GM12892 (cell line): Measurements from ENCODE around the gene SLC7A8.

Experiments used
- DNase-seq: peaks from one replicate; pipeline ENCODE4 v3.0.0; 2011; ENCODE audit not compliant: insufficient read length
- FAIRE-seq: peaks from 2 replicates; lab custom pipeline; 2011; peaks lifted over from hg19 to GRCh38; lab: Jason Lieb, UNC
- POLR2A ChIP-seq: IDR thresholded peaks from 2 replicates; pipeline ENCODE4 v1.6.1; 2011; ENCODE audit warnings: low read depth, low read length, control low read depth
- POLR2AphosphoS5 ChIP-seq: IDR thresholded peaks from 2 replicates; pipeline ENCODE4 v1.6.1; 2011; ENCODE audit warnings: low read depth, low read length, control low read depth
- TAF1 ChIP-seq: IDR thresholded peaks from 2 replicates; pipeline ENCODE4 v1.6.1; 2011; ENCODE audit warnings: low read depth, mild to moderate bottlenecking, control low read depth, low read length, borderline replicate concordance

The SLC7A8 gene

GRCh38 chr14:23151342-23151741 is 32.1 kb downstream of the SLC7A8 start:
- FAIRE-seq, result no peak
- no peak for TF ChIP-seq POLR2AphosphoS5
- TF ChIP-seq POLR2A, result no peak
- TF ChIP-seq TAF1, result no peak
- DNase-seq, result no peak

GRCh38 chr14:23149745-23150144 is 33.7 kb downstream of the SLC7A8 start:
- FAIRE-seq (no peak), DNase-seq (no peak)
- TF ChIP-seq TAF1, result no peak
- TF ChIP-seq POLR2A, result no peak
- TF ChIP-seq POLR2AphosphoS5, result no peak

- no peak for DNase-seq
- TF ChIP-seq POLR2A, result no peak
- TF ChIP-seq TAF1, result no peak
- TF ChIP-seq POLR2AphosphoS5, result no peak
Measured at GRCh38 chr14:23148591-23149249, 34.7 kb downstream of the SLC7A8 start.

GRCh38 chr14:23147676-23148075 is 35.8 kb downstream of the SLC7A8 start:
- no peak for FAIRE-seq
- TF ChIP-seq POLR2AphosphoS5 (no peak), POLR2A (no peak), TAF1 (no peak)
- no peak for DNase-seq

More at GRCh38 chr14:23148591-23149249, 34.7 kb downstream of the SLC7A8 start:
- no peak for FAIRE-seq

- DNase-seq (no peak), FAIRE-seq (no peak)
- no peak for TF ChIP-seq POLR2AphosphoS5
- no peak for TF ChIP-seq POLR2A
- no peak for TF ChIP-seq TAF1
Measured at GRCh38 chr14:23146980-23147379, 36.5 kb downstream of the SLC7A8 start.

- no peak for DNase-seq
- no peak for TF ChIP-seq TAF1
- TF ChIP-seq POLR2AphosphoS5, result no peak
- no peak for TF ChIP-seq POLR2A
- FAIRE-seq, result no peak
Measured at GRCh38 chr14:23146351-23146910, 37.0 kb downstream of the SLC7A8 start.

GRCh38 chr14:23145794-23146350 is 37.6 kb downstream of the SLC7A8 start:
- DNase-seq, result no peak
- TF ChIP-seq POLR2A (no peak), POLR2AphosphoS5 (no peak), TAF1 (no peak)
- FAIRE-seq, result no peak

GRCh38 chr14:23143911-23144310 is 39.5 kb downstream of the SLC7A8 start:
- TF ChIP-seq POLR2A (no peak), POLR2AphosphoS5 (no peak), TAF1 (no peak)
- FAIRE-seq, result no peak

GRCh38 chr14:23142826-23143225 is 40.6 kb downstream of the SLC7A8 start:
- no peak for FAIRE-seq
- no peak for DNase-seq

More at GRCh38 chr14:23143911-23144310, 39.5 kb downstream of the SLC7A8 start:
- no peak for DNase-seq

GRCh38 chr14:23141706-23142444 is 41.6 kb downstream of the SLC7A8 start:
- no peak for DNase-seq
- TF ChIP-seq POLR2AphosphoS5 (no peak), POLR2A (no peak), TAF1 (no peak)
- FAIRE-seq, result no peak

More at GRCh38 chr14:23142826-23143225, 40.6 kb downstream of the SLC7A8 start:
- no peak for TF ChIP-seq POLR2AphosphoS5
- no peak for TF ChIP-seq POLR2A

- no peak for DNase-seq
- TF ChIP-seq POLR2A (no peak), POLR2AphosphoS5 (no peak), TAF1 (no peak)
- FAIRE-seq, result no peak
Measured at GRCh38 chr14:23140371-23140770, 43.1 kb downstream of the SLC7A8 start.
